HG03045 (cell line): Measurements from ENCODE around the gene KIF2C.
"Not testable (repeated sequence)": the region's sequence is repeated elsewhere in the genome, so short reads cannot be mapped to it uniquely, and the experiment has no call there.

Source experiments
- ATAC-seq: cut with Tn5 transposase; IDR thresholded peaks from one replicate; pipeline ENCODE4 v1.9.1; 2021; ENCODE audit warnings: mild to moderate bottlenecking, moderate library complexity; ENCODE audit not compliant: unreplicated experiment

KIF2C gene

GRCh38 chr1:44792736-44793502 lies 53.3 kb downstream of the KIF2C start:
- ATAC-seq: no peak

GRCh38 chr1:44797886-44798285 lies 58.2 kb downstream of the KIF2C start:
- not testable (repeated sequence) for ATAC-seq

GRCh38 chr1:44798481-44799365 lies 59.1 kb downstream of the KIF2C start:
- ATAC-seq: no peak

DNA sequence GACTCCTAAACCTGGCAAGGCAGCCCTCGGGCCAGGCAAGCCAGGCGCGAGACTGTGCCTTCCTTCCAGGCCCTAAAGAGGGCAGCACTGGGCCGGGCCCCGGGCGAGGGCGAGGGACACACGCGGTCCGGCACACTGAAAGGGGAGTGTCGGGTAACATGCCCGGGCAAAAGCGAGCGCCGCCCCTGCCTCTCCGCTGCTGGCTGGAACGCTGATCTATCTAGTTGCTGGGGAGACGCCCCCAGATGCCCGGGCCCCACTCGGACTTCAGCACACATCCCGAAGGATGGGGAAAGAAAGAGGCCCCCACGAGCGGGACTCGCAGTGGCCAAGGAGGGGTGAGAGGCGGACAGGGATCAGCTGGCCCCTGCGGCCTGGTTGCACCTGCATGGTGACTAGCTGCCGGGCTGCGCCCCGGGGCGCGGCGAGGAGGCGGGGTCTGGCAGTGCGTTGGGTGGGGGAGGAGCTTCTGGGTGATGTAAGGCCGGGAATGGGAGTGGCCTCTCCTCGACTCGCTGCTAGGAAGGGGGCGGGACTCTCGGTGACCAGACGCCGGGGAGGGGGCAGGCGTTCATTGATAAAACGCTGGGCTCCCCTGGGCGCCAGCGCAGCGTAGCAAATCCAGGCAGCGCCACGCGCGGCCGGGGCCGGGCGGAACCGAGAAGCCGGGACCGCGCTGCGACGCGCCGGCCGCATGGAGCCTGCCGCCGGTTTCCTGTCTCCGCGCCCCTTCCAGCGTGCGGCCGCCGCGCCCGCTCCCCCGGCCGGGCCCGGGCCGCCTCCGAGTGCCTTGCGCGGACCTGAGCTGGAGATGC lies 60.3 kb downstream of the KIF2C start, which contains the start of gene PLK3:
PLK3 (plus strand) TSS at position 608 of the 815 bp plus-strand sequence; CDS start at position 695, 87 bp downstream.
- ATAC-seq: peak; percentile 75

DNA sequence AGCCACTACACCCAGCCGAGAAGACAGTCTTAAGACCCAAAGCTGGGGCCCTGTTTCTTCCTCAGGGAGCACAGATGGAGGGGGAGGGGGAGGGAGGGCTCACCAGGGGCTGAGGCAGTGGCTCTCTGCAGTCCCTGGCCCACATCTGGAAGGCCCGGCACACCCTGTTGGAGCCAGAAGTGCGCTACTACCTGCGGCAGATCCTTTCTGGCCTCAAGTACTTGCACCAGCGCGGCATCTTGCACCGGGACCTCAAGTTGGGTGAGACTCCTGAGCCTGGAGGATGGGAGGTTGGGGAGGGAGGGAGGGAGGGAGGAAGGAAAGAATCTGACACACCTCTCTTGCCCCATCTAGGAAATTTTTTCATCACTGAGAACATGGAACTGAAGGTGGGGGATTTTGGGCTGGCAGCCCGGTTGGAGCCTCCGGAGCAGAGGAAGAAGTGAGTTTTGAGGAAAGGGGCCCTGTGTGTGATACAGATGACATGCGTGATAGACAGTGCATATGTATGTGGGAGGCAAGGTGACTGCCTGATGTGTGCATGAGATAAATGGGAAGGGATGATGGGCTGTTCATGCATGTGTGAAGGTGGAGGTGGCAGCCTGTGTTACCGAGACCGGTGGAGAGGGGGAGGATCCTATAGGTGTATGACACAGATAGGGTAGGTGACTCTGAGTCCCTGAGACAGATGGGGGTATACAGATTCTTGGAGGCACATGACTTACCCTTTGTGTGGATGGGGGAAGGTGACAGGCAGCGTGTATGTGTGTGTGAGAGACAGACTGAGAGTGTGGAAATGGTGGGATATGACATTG lies 62.1 kb downstream of the KIF2C start:
- ATAC-seq: no peak

- ATAC-seq: no peak
Measured at GRCh38 chr1:44802306-44803061, 62.8 kb downstream of the KIF2C start.

GRCh38 chr1:44803062-44803311 lies 63.4 kb downstream of the KIF2C start:
- no peak for ATAC-seq

DNA sequence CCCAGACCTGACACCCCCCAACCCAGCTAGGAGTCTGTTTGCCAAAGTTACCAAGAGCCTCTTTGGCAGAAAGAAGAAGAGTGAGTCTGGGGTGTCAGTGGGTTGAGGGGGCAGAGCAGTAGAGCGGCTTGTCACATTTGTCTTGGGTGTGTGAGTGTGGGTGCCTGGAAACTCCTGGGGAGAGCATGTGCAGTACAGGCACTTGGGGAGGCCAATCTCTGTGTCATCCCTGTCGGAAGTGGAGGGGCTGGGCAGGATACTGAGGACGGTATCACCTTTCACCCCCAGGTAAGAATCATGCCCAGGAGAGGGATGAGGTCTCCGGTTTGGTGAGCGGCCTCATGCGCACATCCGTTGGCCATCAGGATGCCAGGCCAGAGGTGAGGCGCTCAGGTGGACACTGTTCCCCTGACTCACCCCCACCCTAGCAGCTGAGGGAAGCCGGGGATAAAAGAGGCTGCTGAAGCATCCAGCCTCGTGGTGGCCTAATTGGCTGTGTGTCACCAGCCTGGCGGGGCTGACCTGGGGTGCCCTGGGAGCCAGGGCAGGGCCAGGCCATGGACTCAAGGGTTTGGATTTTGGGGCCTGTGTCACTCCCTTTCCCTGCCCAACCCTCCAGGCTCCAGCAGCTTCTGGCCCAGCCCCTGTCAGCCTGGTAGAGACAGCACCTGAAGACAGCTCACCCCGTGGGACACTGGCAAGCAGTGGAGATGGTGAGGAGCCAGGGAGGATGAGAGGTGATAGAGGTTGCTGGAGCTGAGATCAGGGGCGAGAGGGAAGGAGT lies 63.9 kb downstream of the KIF2C start:
- no peak for ATAC-seq

GRCh38 chr1:44805311-44806024 lies 65.8 kb downstream of the KIF2C start:
- no peak for ATAC-seq

GRCh38 chr1:44806025-44806703 lies 66.5 kb downstream of the KIF2C start:
- ATAC-seq: no peak

- no peak for ATAC-seq
Measured at GRCh38 chr1:44806704-44807363, 67.2 kb downstream of the KIF2C start, which contains the start of gene DYNLT4. DYNLT4 (minus strand) TSS chr1:44807351; CDS start chr1:44806668, 683 bp downstream.

- peak; percentile 36 for ATAC-seq
Measured at GRCh38 chr1:44807364-44808062, 67.9 kb downstream of the KIF2C start.

DNA sequence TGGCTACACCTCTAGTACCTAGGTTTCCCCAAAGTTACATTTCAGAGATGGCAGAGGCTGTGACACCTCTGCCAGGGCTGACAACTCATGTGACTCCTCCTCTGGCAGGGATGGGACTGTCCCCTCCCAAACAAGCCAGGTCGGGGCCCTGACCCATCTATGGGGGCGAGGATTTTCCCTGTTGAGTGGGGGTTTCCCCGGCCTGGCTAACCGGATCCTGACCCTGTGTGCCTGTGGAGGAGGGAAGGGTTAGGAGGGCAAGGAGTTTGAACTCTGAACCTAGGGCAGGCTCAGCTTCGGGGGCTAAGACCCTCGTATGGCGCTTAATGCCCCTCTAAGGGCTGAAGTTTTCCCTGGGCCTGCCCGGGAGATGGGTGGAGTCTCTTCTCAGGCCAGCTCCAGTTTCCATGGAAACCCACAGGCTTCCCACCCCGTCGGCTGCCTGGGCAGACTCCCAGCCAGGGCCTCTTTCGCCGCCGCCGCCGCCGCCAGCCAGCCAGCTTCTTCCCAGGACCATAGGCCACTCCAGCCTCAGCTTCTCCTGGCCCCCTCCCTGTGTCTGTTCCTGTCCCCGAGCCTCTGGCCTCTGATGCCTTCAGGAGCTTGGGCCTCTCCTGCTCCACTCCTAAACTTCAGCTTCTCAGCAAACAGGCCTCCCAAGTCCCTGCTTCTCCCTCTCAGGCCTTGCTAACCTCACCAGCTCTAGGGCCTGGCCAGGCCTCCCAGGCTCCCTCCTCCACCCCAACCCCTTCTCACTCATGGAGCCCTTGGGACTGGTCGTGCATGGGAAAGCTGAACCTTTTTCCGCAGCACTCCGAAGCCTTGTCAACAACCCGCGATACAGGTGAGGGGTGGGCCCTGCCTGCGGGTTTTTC lies 68.7 kb downstream of the KIF2C start, which contains the start of gene BTBD19:
BTBD19 (plus strand) TSS at position 461 of the 875 bp plus-strand sequence; CDS start at position 759, 298 bp downstream.
- ATAC-seq: peak; percentile 33

DNA sequence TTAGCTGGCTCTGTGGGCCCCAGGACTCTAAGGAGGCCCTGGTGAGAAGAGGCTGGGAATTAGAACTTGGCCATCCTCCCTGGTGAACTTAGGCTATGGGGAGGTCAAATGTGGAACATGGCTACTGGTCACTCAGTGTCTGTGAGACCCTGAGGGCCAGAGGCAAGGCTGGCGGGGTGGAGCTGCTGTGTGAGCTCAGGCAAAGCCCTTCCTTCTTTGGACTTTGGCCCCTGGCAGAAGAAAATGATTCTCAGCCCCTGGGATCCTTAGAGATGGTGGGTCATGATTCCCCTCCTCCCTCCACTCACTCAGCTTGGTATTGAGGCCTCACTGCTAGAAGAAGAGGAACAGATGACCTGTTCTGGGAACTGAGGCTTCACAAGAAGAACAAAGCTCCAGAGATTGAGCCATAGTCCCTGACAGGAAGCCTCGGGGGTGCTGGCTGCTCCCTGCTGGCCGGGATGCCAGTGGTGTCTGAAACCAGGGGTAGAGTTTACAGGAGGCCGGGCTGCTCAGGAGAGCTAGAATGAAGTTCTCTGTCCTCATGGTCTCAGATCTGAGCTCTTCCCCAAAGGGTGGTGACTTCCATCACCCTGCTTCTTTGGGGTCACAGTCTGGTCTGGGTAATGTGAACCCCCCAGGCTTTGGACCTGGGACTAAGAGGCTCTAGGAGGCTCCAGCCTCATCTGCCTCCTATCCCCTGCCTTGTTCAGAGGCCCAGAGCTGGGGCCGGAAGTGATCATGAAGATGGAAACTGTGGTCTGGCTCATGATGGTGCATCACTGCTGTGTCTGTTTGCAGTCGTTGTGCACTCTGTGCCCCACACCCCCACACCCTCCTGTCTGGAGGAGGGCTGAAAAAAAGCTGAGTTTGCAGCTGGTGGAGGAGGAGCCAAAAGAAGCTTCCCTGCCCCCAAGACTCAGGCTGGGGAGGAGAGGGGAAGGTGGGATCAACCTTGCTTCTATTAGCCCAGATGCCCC lies 69.6 kb downstream of the KIF2C start:
- peak; percentile 30 for ATAC-seq
